HS-5 (cell line): ENCODE measurements around the gene MSMB.
"Not testable (repeated sequence)": the region's sequence is repeated elsewhere in the genome, so short reads cannot be mapped to it uniquely, and the experiment has no call there.

Experiments used
- DNase-seq: peaks from one replicate; pipeline ENCODE4 v3.0.0-alpha.2; 2012; ENCODE audit warnings: low read depth

MSMB gene

DNA sequence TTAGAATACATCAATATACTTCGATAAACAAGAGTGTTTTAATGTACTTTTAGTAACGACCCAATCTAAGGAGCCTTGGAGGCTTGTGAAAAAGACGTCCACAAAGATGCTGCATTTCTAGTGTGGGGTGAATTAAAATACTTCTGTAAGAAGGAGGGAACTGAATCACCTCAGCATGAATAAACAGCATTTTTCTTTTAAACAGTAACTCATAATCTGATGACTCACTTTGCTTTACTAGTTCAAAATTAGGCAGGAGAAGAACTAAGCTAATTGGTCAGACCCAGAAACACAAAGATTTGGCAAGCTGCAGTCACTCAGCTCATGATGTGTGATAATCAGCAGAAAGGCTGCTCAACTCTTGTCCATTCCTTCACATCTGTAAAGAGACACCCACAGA is 39.9 kb downstream of the MSMB start:
- peak; percentile 55 for DNase-seq

DNA sequence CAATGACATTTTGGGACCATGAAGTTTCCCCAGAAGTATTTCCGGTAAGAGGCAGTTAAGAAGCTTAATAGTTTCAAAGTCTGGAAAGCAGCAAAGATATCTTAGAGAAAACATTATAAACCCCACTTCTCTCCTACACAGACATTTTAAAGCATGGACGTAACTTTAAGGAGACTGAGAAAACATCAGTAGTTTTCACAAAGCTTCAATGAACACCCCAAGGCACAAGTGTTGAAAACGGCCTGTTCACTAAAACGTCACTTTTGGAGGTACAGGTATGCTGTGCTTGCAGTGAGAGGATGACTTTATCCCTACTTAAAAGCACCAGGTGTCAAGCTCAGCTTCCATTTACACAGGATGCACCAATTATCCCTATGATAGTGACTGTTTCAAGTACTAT is 40.7 kb downstream of the MSMB start:
- DNase-seq: no peak

DNA sequence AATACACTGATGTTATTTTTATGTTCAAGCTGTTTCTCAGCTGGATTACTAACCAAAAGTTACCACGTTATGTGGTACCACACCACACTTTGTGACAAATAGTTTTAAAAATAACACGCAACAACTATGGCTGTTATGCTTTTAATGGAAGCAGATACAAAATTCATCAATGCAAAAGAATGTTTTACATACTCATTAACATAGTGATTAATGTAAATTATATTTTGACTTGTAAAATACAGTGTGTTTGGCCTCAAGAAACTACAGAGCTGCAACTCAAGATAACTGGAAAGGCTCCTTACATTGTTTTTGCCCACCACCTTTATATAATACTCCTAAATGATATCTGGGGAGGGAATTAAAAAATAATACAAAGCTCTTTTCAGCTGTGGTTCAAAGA is 41.1 kb downstream of the MSMB start:
- DNase-seq: no peak

DNA sequence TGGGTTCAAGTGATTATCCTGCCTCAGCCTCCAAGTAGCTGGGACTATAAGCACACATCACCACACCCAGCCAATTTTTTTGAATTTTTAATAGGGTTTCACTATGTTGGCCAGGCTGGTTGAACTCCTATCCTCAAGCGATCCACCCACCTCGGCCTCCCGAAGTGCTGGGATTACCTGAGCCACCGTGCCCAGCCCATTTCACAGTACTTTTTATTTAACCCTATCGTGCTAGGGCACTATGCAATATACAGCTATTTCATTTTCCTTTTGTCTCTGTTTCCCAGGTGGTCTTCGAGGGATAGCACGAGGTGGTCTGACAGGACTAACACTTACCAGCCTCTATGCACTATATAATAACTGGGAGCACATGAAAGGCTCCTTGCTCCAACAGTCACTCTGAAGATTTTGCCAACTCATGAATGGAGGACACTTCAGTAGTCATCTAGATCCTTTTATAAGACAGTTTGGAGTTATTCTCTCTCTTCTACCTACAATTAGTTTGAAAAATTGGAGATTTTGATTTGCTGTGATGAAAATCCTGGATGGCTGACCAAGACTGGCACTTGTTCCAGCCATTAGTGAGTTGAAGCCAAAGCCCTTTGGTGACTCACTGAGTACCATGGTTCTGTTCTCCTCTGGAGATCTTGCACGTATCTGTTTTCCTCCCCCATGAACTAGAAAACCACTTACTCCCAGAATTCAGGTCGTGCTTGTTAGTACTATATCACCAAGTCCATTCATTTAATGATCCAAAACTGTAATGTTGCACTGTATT is 43.0 kb downstream of the MSMB start:
- DNase-seq: no peak

DNA sequence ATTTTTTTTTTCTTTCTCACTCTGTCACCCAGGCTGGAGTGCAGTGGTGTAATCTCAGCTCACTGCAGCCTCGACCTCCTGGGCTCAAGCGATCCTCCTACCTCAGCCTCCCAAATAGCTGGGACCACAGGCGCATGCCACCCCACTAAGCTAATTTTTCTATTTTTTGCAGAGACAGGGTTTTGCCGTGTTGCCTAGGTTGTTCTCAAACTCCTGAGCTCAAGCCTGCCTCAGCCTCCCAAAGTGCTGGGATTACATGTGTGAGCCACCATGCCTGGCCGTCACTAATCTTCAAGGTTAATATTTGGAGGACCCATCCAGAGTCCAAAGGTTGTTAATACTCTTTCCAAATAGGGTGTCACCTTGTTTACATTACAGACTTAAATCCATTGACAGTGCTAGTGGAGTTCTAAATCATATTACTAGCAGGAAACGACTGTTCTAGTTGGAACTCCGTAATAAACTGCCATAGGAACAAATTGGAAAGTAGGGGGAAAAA is 43.8 kb downstream of the MSMB start:
- not testable (repeated sequence) for DNase-seq

DNA sequence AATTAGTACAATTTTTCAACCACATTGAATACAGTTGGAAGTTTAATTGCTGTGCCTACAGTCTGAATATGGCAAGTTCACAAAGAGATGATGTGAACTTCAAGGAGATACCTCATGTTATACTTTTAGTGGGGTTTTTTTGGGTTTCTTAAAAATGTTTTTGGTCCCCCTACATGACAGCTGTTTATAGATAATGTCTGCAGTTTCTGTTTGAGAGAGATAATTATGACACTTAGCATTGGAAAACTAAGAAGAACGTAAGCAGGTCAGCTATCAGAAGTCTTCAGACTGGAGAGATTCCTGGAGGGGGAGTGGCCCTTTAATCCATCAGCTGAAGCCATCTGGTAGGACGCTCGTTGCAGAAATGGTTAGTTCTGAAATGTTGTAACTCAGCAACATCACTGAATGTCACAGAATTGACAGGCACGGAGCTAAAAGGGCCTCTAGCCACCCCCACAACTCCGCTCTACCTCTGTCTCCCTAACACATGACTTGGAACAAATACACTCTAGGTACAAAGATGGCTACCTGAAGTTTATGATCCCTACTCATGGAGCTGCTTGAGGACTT is 44.8 kb downstream of the MSMB start:
- no peak for DNase-seq

DNA sequence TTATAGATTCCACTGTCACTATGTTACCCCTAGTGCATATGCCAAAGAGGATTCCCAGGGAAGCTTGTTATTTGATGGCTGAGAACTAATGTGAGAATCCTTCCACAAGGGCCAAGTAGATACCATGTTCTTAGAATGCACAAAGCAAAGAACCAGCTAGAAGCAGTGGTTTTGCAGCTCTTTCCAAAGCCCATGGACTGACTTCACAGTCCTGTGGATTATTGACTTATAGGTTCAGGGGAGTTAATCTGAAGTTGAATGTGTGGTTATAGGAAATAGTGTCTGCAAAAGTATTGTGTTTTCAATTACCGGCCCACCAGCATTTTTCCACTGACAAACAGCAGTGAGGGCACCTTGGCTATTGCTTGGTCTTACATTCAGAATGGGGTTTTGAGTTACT is 45.5 kb downstream of the MSMB start:
- DNase-seq: no peak

DNA sequence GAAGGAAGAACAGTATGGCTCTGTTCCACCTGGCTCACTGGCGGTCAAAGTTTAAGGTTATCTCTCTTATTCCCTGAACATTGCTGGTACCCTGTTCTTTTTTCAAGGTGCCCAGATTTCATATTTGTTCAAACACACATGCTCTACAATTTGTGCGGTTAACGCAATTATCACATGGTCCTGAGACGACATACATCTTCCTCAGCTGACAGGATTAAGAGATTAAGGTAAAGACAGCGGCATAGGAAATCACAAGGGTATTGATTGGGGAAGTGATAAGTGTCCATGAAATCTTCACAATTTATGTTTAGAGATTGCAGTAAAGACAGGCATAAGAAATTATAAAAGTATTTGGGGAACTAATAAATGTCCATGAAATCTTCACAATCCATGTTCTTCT is 46.1 kb downstream of the MSMB start:
- DNase-seq: not testable (repeated sequence)

DNA sequence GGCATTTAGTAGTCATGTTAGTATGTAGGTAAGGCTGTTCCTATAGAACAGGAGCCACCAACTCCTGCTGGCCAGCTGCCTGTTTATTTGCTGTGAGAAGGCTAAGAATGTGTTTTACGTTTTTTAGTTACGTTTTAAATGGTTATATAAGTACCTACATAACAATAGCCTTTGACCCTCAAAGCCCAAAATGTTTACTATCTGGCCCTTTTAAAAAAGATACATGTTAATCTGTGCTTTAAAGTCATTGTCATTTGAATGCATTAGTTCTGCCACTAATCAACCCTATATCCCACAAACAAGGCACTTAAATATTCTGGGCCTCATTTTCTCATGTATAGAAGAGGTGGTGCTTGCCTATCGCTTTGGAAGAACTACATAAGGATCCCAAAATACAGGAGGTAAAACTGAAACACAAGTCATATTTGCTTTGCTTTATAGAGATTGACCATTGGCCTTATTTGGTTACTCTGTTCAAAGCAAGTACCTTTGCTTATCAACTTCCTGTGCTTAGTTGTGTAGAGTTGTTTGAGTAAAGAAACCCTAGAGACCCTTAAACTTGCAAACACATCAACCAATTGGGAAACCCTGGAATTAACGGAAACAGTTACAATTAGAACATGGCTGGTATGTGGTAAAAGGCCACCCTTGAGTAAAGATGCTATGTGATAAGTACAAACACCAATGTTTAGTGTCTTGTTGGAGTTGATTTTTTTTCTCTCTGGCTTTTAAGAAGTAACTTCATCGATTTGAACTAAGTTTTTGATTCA is 47.9 kb downstream of the MSMB start:
- DNase-seq: no peak

DNA sequence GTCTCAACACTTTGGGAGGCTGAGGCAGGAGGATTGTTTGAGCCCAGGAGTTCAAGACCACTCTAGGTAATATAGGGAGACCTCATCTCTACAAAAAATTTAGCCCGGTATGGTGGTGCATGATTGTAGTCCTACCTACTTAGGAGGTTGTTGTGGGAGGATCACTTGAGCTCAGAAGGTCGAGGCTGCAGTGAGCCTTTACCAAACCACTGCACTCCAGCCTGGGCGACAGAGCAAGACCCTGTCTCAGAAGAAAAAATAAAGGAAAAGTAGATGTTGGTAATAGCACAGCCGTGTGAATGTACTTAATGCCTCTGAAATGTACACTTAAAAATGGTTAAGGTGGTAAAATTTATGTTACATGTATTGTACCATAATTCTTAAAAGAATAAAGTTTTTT is 48.5 kb downstream of the MSMB start:
- no peak for DNase-seq

DNA sequence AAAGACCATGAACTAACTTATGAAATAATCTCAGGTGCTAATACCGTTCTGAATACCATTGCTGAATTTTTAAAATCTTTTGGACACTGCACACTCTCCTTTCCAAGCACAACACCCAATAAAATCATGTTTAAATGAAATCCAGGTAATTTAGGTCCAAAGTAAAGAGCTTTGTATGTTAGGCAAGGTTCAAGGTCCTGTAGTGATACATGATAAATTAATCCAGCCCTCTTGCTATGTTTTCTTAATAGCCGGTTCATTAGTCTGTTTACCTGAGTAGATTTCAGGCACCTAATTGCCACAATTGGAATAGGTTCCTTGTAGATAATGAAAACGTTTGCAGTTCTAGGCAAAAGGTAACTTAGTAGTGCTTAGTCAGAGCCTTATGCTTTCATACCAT is 60.5 kb downstream of the MSMB start:
- not testable (repeated sequence) for DNase-seq

DNA sequence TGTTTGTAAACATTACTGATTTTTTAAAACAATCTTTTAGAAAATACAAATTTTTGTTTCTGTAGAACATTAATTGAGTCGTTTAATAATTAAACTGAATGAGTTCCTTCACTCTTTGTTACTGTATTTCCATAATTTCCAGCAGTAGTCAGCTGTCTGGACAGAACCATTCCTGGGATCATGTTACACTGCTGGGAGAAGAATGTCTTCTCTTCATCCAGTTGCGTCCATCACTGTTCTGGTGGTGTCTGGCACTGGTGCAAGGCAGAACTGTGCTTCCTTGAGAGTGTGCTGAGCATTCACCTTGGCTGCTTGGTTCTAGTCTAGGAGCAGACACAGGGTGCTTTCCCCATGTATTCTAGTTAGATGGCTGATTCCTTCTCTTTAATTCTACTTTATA is 61.6 kb downstream of the MSMB start:
- DNase-seq: not testable (repeated sequence)

DNA sequence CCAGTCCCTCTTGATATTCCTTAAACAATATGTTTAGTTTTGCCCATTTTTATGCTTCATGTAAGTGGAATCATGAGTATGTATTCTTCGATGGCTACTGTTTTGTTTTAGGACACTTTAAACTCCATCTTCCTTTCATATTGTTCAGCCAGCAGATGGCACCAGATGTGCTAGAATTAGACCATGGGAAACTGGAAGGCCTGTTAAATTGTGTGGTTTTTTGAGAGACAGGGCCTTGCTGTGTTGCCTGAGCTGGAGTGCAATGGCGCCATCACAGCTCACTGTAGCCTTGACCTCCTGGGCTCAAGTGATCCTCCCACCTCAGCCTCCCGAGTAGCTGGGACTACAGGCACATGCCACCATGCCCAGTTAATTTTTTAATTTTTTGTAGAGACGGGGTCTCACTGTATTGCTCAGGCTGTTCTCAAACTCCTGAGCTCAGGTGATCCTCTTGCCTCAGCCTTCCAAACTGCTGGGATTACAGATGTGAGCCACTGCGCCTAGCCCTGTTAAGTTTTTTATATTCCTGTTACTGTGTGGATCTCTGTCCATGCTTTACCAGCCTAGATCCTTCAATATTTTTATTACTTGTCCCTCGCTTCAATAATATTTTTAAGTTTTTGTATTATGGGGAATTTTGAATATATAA is 62.4 kb downstream of the MSMB start:
- DNase-seq: not testable (repeated sequence)
